GM13977 (cell line): ENCODE results near the gene SENP1.

Experiments
- DNase-seq: peaks from one replicate; pipeline ENCODE4 v3.0.0; 2012; ENCODE audit warnings: low spot score
- in situ Hi-C: fragments of 300-500 bp; cut with MboI; formaldehyde crosslinking; loops from one replicate; pipeline ENCODE4 v1.12.0; 2022; ENCODE audit warnings: low sequenced_read_pairs, low pct_unique_long_range_greater_than_20kb, mixed read lengths, inconsistent platforms; ENCODE audit not compliant: unreplicated experiment
- TF ChIP-seq, protein P1 (sequence below): IDR thresholded peaks from 2 replicates; pipeline ENCODE4 v1.5.1; 2012; ENCODE audit warnings: mild to moderate bottlenecking, control low read depth; ENCODE audit not compliant: insufficient read depth; ENCODE audit errors: extremely low read depth, missing control alignments

SENP1 gene

DNA sequence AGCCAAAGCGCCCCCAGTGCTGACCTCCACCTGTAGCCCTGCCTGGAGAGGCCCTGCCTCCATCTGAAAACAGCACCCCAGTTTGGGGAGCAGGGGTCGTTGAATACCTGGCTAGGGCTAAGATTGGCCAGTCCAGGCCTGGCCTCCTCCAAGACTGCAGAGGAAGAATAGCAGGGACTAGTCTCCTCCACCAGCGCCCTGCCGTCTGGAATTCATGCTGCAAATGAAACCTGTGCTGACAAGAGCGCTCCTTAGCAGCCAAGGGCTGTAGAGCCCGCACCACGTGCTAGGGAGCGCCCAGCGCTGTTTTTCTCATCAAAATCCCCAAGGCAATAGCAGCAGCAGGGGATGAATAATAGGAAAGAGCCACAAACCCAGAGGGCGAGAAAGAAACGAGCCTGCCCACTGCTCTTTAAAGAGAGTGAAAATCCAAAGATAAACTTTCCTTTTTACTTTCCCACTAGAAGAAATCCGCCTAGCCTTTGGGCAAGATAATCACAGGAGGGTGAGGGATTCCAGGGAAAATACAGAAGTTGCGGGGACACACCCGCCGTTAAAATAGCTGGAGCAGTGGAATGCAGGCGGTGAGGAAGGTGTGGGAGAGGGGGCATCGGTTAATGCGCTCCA is 104.9 kb downstream of the SENP1 start:
- DNase-seq = no peak
- in situ Hi-C loops = no loop called here

DNA sequence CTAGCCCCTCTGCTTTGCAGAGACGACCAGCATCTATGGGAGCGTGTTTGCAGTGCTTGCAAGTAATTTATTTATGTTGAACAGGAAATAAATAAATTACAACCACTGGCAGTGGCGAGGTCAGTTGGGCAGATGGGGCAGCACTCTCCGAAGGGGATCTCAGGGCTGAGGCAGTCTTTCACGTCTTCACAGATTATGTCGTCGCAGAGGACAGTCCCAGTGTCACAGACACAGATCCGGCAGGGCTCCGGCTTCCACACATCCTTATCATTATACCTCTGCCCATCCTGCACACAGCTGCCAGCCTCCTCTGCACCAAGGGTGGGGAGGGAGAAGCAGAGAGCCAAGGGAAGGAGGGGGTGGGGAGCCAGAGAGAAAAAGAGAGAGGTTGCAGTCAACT is 106.1 kb downstream of the SENP1 start:
- TF ChIP-seq, protein P1, sequence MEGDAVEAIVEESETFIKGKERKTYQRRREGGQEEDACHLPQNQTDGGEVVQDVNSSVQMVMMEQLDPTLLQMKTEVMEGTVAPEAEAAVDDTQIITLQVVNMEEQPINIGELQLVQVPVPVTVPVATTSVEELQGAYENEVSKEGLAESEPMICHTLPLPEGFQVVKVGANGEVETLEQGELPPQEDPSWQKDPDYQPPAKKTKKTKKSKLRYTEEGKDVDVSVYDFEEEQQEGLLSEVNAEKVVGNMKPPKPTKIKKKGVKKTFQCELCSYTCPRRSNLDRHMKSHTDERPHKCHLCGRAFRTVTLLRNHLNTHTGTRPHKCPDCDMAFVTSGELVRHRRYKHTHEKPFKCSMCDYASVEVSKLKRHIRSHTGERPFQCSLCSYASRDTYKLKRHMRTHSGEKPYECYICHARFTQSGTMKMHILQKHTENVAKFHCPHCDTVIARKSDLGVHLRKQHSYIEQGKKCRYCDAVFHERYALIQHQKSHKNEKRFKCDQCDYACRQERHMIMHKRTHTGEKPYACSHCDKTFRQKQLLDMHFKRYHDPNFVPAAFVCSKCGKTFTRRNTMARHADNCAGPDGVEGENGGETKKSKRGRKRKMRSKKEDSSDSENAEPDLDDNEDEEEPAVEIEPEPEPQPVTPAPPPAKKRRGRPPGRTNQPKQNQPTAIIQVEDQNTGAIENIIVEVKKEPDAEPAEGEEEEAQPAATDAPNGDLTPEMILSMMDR = no peak
- in situ Hi-C loops = no loop called here
- DNase-seq = no peak

More for the DNA sequence above, 104.9 kb downstream of the SENP1 start:
- TF ChIP-seq, protein P1 = no peak

DNA sequence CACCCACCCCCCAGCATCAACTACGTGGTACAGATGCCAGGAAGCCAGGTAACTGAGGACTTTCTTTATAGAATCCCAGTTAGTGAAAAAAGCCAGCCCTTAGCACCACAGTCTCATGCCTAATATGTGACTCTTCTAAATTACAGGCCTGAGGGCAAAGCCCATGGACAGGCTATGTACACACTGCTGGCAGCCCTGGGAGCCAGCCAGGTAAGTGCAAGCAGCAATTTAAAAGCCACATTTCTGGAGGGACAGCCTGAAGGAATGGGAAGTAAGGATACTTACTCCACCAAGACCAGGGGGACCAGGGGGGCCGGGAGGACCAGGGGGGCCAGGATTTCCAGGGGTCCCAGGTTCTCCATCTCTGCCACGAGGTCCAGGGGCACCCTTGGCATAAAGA is 108.6 kb downstream of the SENP1 start:
- in situ Hi-C loops = no loop called here
- no peak for DNase-seq
- TF ChIP-seq, protein P1 = no peak

DNA sequence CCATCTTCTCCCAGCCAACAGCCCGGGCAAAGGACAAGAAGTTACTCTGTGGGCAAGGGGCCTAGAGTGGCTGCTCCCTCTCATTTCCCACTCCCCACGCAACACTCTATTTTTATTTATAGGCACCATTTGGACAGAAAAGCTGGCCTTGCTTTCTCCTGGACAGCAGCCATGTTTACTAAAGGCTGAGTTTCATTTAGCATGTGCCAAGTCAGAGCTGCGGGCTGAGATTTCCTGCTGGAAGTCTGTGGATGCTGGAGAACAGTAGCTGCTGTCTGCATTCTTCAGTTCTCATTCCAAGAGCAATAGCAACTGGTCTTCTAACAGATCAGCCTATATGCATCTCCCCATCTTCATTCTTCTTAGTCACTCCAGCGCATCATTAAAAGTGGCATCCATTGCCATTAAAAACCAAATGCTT is 109.9 kb downstream of the SENP1 start:
- in situ Hi-C loops = no loop called here
- TF ChIP-seq, protein P1 = no peak
- DNase-seq = no peak

DNA sequence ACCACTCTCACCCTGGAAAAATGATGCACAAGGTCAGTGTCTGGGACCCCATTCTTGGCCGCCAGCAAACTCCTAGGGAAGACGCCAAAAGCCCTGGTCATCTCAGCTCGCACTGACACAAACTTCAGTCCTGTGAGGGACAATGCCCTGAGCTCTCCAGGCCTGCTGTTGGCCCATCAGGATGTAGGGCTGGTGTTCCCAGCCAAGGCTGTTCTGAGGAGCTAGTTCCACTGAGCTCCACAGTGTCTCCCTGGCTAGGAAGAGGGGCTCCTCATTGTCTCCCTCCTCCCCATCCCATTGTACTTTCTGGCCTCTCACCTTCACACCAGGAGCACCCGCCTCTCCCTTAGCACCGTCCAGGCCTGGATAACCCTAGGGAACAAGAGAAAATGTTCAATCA is 112.4 kb downstream of the SENP1 start:
- TF ChIP-seq, protein P1 = no peak
- in situ Hi-C loops = no loop called here
- DNase-seq = no peak
